NCI-H226 (cell line): Measurements from ENCODE around the gene LGR4.

Experiments
- DNase-seq: peaks from one replicate; pipeline ENCODE4 v3.0.0-alpha.2; 2015

LGR4 gene

GRCh38 chr11:27482793-27483192 lies 10.2 kb upstream of the LGR4 start:
- no peak for DNase-seq

GRCh38 chr11:27481992-27482391 lies 9.4 kb upstream of the LGR4 start:
- no peak for DNase-seq

GRCh38 chr11:27477831-27478230 lies 5.2 kb upstream of the LGR4 start:
- no peak for DNase-seq

- no peak for DNase-seq
Measured at GRCh38 chr11:27477243-27477642, 4.7 kb upstream of the LGR4 start.

GRCh38 chr11:27475622-27476021 lies 3.0 kb upstream of the LGR4 start:
- DNase-seq, result no peak

GRCh38 chr11:27473017-27473406 lies 422 bp upstream of the LGR4 start:
- DNase-seq, result no peak

- no peak for DNase-seq
Measured at GRCh38 chr11:27471589-27472397, 797 bp downstream of the LGR4 start.

GRCh38 chr11:27470826-27471588 lies 1.6 kb downstream of the LGR4 start:
- DNase-seq, result no peak

- no peak for DNase-seq
Measured at GRCh38 chr11:27470166-27470565, 2.4 kb downstream of the LGR4 start.

GRCh38 chr11:27468995-27469695 lies 3.4 kb downstream of the LGR4 start:
- no peak for DNase-seq

- DNase-seq, result peak; percentile 86
Measured at GRCh38 chr11:27468209-27468994, 4.2 kb downstream of the LGR4 start.

GRCh38 chr11:27467181-27467913 lies 5.2 kb downstream of the LGR4 start:
- no peak for DNase-seq

GRCh38 chr11:27466363-27466762 lies 6.2 kb downstream of the LGR4 start:
- no peak for DNase-seq

GRCh38 chr11:27465629-27466028 lies 7.0 kb downstream of the LGR4 start:
- no peak for DNase-seq

- DNase-seq, result no peak
Measured at GRCh38 chr11:27464909-27465308, 7.7 kb downstream of the LGR4 start.

GRCh38 chr11:27464289-27464696 lies 8.3 kb downstream of the LGR4 start:
- peak; percentile 75 for DNase-seq

- no peak for DNase-seq
Measured at GRCh38 chr11:27462543-27462942, 10.0 kb downstream of the LGR4 start.

GRCh38 chr11:27460158-27460978 lies 12.2 kb downstream of the LGR4 start:
- no peak for DNase-seq

GRCh38 chr11:27459191-27459590 lies 13.4 kb downstream of the LGR4 start:
- peak; percentile 20 for DNase-seq

GRCh38 chr11:27458182-27458581 lies 14.4 kb downstream of the LGR4 start:
- DNase-seq, result no peak

GRCh38 chr11:27456795-27457329 lies 15.7 kb downstream of the LGR4 start:
- DNase-seq, result no peak
